HG02642 (cell line): Measurements from ENCODE around the gene ELP4.
"Not testable (repeated sequence)": the region's sequence is repeated elsewhere in the genome, so short reads cannot be mapped to it uniquely, and the experiment has no call there.

Experiments used
- ATAC-seq: cut with Tn5 transposase; IDR thresholded peaks from one replicate; pipeline ENCODE4 v1.9.1; 2021; ENCODE audit warnings: mild to moderate bottlenecking; ENCODE audit not compliant: unreplicated experiment, poor library complexity

ELP4 gene

DNA sequence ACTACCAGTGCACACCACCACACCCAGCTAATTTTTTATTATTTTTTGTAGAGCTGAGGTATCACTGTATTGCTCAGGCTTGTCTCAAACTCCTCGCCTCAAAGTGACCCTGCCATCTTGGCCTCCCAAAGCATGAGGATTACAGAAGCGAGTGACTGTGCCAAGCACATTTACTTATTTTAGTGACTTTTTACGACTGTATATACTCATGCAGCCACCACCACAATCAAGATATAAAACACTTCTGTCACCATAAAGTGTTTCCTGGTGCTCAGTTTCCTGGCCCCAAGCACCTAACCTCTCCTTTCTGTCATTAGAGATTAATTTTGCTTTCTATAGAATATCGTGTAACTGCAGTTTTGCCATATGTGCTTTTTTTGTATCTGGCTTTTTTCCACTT lies 25.9 kb downstream of the ELP4 start:
- ATAC-seq, result no peak

GRCh38 chr11:31542862-31543261 lies 33.3 kb downstream of the ELP4 start:
- ATAC-seq, result no peak

GRCh38 chr11:31555938-31556337 lies 46.4 kb downstream of the ELP4 start:
- ATAC-seq, result no peak

GRCh38 chr11:31558001-31558400 lies 48.4 kb downstream of the ELP4 start:
- no peak for ATAC-seq

DNA sequence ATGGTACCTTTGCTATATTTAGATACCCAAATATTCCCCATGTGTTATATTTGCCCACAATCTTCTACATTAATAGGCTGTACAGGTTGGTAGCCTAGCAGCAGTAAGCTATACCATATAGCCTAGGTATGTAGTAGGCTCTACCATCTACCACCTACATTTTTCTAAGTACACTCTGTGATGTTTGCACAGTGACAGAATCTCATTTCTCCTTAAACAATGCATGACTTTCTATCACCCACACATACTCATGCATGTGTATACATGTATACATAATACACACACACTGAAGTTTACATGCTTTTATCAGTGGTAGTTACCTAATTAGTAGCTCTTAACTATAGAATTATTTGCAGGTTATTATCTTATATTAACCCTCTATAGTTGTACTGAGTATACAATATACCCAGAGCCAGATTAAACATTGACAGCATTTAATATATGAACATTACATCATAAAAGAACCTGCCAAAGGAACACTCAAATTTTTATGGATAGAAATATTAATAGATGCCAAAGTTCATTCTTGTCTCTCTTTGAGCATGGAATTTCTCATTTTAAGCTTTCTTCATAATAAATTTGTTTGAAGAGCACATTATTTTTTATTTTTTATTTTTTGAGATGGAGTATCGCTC lies 51.4 kb downstream of the ELP4 start:
- no peak for ATAC-seq

DNA sequence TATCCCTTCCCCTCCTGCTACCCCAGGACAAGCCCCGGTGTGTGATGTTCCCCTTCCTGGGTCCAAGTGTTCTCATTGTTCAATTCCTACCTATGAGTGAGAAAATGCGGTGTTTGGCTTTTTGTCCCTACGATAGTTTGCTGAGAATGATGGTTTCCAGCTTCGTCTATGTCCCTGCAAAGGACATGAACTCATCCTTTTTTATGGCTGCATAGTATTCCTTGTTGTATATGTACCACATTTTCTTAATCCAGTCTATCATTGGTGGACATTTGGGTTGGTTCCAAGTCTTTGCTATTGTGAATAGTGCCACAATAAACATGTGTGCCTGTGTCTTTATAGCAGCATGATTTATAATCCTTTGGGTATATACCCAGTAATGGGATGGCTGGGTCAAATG lies 55.0 kb downstream of the ELP4 start:
- not testable (repeated sequence) for ATAC-seq

DNA sequence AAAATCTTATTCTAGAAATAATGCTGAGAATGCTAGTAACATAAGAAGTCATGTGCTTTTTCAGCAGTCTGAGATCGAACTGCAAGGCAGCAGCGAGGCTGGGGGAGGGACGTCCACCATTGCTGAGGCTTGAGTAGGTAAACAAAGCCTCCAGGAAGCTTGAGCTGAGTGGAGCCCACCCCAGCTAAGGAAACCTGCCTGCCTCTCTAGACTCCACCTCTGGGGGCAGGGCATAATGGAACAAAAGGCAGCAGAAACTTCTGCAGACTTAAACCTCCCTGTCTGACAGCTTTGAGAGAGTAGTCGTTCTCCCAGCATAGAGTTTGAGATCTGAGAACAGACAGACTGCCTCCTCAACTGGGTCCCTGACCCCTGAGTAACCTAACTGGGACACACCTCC lies 64.6 kb downstream of the ELP4 start:
- not testable (repeated sequence) for ATAC-seq

GRCh38 chr11:31575764-31576163 lies 66.2 kb downstream of the ELP4 start:
- not testable (repeated sequence) for ATAC-seq

GRCh38 chr11:31579412-31579811 lies 69.8 kb downstream of the ELP4 start:
- not testable (repeated sequence) for ATAC-seq

GRCh38 chr11:31582697-31583096 lies 73.1 kb downstream of the ELP4 start:
- no peak for ATAC-seq

GRCh38 chr11:31598454-31598853 lies 88.9 kb downstream of the ELP4 start:
- ATAC-seq, result no peak

- no peak for ATAC-seq
Measured at GRCh38 chr11:31601635-31602282, 92.2 kb downstream of the ELP4 start.

DNA sequence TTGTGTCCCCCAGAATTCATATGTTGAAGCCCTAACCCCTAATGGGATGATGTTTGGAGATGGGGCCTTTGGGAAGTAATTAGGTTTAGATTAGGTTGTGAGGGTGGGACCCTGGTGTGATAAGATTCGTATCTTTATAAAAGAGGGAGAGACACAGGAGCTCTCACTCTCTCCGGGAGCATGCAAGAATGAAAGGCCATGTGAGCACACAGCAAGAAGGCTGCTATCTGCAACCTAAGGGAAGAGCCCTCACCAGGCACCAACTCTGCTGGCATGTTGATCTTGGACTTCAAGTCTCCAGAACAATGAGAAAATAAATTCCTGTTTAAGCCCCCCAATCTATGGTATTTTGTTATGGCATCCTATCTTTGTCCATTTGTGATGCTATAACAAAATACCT lies 97.3 kb downstream of the ELP4 start:
- no peak for ATAC-seq

GRCh38 chr11:31607914-31608313 lies 98.3 kb downstream of the ELP4 start:
- no peak for ATAC-seq

GRCh38 chr11:31608995-31609394 lies 99.4 kb downstream of the ELP4 start:
- no peak for ATAC-seq

GRCh38 chr11:31610544-31610943 lies 101.0 kb downstream of the ELP4 start:
- ATAC-seq, result no peak

DNA sequence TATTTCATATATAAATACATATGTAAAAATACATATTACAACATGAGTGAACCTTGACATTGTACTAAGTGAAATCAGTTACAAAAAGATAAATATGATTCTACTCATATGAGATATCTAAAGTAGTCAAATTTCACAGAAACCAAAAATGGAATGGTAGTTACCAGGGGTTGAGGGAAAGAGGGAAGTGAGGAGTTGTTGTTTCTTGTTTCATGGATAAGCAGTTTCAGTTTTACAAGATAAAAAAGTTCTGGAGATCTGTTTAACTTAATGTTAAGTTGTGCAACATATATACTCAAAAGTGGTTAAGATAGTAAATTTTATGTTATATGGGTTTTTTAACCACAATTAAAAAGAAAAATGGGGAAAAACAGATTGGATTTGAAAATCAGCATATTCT lies 107.7 kb downstream of the ELP4 start:
- no peak for ATAC-seq

- peak; percentile 53 for ATAC-seq
Measured at GRCh38 chr11:31619980-31620379, 110.4 kb downstream of the ELP4 start.

GRCh38 chr11:31620434-31620833 lies 110.9 kb downstream of the ELP4 start:
- ATAC-seq, result peak; percentile 23

- no peak for ATAC-seq
Measured at GRCh38 chr11:31625868-31626267, 116.3 kb downstream of the ELP4 start.

DNA sequence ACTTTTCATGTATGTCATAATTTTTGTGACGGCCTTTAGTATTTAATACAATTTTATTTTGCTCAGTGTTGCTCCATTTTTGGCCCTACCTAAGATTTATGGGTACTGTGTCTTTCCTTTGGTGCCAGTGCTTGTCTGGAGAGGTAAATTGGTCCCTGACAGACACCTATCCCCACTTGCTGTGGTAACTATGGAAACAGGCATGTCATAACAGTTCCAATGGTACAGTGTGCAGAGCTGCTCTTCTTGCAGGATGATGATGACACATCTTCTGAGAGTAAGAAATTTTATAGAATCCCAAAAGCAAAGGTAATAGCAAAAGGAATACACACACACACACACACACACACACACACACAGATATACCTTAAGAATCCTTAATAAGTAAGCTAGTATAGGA lies 118.5 kb downstream of the ELP4 start:
- no peak for ATAC-seq

GRCh38 chr11:31636983-31637382 lies 127.4 kb downstream of the ELP4 start:
- ATAC-seq, result no peak
